Stomach (tissue), 4 donors: ENCODE results near the gene HASPIN.

Source experiments
- EP300 ChIP-seq: sonication (generic); formaldehyde crosslinking; IDR thresholded peaks from one replicate; pipeline ENCODE4 v1.6.1; 2017; ENCODE audit warnings: antibody characterized with exemption
- POLR2A ChIP-seq, 4 donors: fragments of 450-650 bp; IDR thresholded peaks; one replicate each; pipeline ENCODE4 v1.6.1; 2016; ENCODE audit warnings: antibody characterized with exemption in 4 of 4, control low read depth in 2 of 4, mild to moderate bottlenecking in 1 of 4, moderate library complexity in 1 of 4
- POLR2AphosphoS5 ChIP-seq, 3 donors: sonication (generic); formaldehyde crosslinking; IDR thresholded peaks; one replicate each; pipeline ENCODE4 v1.6.1; 2016; ENCODE audit warnings: antibody characterized with exemption in 3 of 3
- TF ChIP-seq, protein P1 (sequence below), 7 experiments: fragments of 450-650 bp in 4 of 7; fragments of 200-600 bp in 3 of 7; sonication (generic) in 3 of 7; IDR thresholded peaks; one replicate each; pipeline ENCODE4 v1.5.1; 2016 to 2019; ENCODE audit warnings: antibody characterized with exemption in 7 of 7, control low read depth in 2 of 7, mild to moderate bottlenecking in 1 of 7

- TF ChIP-seq POLR2A (IDR thresholded peaks at IDR 0.05) (no peak), EP300 (no peak), POLR2AphosphoS5 (IDR thresholded peaks at IDR 0.05) (no peak)
- TF ChIP-seq, protein P1, sequence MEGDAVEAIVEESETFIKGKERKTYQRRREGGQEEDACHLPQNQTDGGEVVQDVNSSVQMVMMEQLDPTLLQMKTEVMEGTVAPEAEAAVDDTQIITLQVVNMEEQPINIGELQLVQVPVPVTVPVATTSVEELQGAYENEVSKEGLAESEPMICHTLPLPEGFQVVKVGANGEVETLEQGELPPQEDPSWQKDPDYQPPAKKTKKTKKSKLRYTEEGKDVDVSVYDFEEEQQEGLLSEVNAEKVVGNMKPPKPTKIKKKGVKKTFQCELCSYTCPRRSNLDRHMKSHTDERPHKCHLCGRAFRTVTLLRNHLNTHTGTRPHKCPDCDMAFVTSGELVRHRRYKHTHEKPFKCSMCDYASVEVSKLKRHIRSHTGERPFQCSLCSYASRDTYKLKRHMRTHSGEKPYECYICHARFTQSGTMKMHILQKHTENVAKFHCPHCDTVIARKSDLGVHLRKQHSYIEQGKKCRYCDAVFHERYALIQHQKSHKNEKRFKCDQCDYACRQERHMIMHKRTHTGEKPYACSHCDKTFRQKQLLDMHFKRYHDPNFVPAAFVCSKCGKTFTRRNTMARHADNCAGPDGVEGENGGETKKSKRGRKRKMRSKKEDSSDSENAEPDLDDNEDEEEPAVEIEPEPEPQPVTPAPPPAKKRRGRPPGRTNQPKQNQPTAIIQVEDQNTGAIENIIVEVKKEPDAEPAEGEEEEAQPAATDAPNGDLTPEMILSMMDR (IDR thresholded peaks at IDR 0.05), result no peak
Measured at GRCh38 chr17:3698139-3698538, 25.6 kb upstream of the HASPIN start.
